Activated CD4-positive, alpha-beta T cell treated with anti-CD3 and anti-CD28 coated beads, Interleukin-2, amount 10 ng/mL, durations not matched to agents 7 days and 5 days (primary cell): ENCODE data around the gene TSKU. TPM values are rescaled to one million over a fixed set of nuclear protein-coding genes. Genes with fewer than 3 reads are reported as not detected.

Experiments
- CTCF ChIA-PET: fragments of 350-600 bp; sonication (Branson Sonifier 250); formaldehyde crosslinking; loops from one replicate; lab custom pipeline; 2021; ENCODE audit warnings: antibody characterized with exemption; lab: Charles Lee
- POLR2A ChIA-PET: fragments of 350-600 bp; sonication (Branson Sonifier 250); formaldehyde crosslinking; loops from one replicate; lab custom pipeline; 2021; ENCODE audit warnings: antibody characterized with exemption; lab: Charles Lee
- DNase-seq: peaks from one replicate; pipeline ENCODE4 v3.0.0-alpha.2; 2020
- H3K27ac Mint-ChIP-seq: one replicate; pipeline ENCODE4 v1.8.0; 2021; ENCODE audit warnings: mild to moderate bottlenecking, moderate library complexity, mixed read lengths
- H3K27me3 Mint-ChIP-seq: one replicate; pipeline ENCODE4 v1.8.0; 2021; ENCODE audit warnings: mixed read lengths
- H3K36me3 Mint-ChIP-seq: one replicate; pipeline ENCODE4 v1.8.0; 2021; ENCODE audit warnings: low read depth, mixed read lengths
- H3K4me1 Mint-ChIP-seq: one replicate; pipeline ENCODE4 v1.8.0; 2021; ENCODE audit warnings: mixed read lengths
- H3K4me3 Mint-ChIP-seq: one replicate; pipeline ENCODE4 v1.8.0; 2021; ENCODE audit warnings: mild to moderate bottlenecking, moderate library complexity, mixed read lengths
- H3K9me3 Mint-ChIP-seq: one replicate; pipeline ENCODE4 v1.8.0; 2021; ENCODE audit warnings: mixed read lengths
- total RNA-seq, 2 experiments: library from RNA; stranded (reverse); gene quantifications; one replicate each; pipeline ENCODE4 v1.2.3, GENCODE V29; 2021

The TSKU gene
- total RNA-seq, 2 experiments from 2014 or later: 0.99 to 1.3 TPM

DNA sequence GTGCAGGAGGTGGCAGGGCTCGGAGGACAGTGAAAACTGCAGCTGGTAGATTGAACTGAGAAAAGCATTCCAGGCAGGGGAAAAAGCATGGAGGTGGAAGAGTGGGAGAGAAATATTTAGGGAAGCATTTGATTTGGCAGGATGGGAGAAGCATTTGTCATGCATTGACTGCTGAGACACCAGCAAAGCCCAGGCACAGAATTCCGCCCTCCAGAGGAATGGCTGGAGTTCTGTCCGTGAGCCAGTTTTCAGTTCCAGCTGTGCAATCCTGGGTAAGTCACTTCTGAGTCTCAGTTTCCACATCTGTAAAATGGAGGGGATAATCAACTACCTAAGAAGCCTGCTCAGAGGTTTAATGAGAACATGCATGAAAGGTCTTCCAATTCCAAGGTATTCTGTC, 4.3 kb upstream of the TSKU start:
- no peak overlapping the region for H3K4me3 Mint-ChIP-seq
- peaks cover 43% of the 10 kb centered on the region for H3K27me3 Mint-ChIP-seq
- H3K36me3 Mint-ChIP-seq: peaks cover 12% of the 10 kb centered on the region
- H3K9me3 Mint-ChIP-seq: peaks cover 19% of the 10 kb centered on the region
- no peak for DNase-seq
- H3K27ac Mint-ChIP-seq: no peak overlapping the region
- POLR2A ChIA-PET: no interaction called here
- CTCF ChIA-PET: no interaction called here
- peaks cover 15% of the 10 kb centered on the region for H3K4me1 Mint-ChIP-seq

DNA sequence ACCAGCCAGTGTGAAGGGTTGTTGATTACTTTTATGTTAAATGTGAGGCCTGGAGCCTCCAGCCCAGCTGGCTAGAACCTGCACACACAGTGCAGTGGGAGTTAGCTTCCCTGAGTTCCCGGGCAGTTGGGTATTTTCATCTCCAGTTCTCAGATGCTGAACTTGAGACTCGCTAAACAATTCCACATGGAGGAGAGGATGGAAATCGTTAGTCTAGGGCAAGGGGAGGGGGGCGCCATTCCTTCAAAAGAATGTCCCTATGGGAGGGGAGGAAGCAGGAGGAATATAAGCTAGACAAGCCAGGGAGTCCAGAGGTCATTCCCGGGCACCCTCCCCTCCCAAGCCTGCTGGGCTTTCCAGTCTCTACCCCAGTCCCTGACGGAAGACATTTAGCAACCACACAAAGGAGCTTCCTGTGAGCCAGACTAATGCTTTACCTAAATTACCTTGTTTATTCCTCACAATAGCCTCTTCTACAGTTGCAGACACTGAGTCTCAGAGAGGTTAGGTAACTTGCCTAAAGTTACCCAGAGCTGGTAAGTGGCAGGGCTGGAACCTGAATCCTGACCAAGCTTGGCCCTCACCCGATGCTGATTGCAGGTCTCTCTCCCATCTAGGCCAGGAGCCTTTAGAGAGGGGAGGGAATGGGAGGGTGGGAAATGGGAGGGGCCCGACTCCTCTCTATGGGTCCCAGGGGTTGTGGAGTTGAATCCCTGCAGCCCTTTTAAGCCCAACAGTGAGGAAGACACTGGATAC, 1.9 kb upstream of the TSKU start:
- CTCF ChIA-PET: interaction anchor here (0.5 to 1.9 kb wide), 6 partner anchors 10 to 137 kb away, joined by 3 to 6 read pairs (median 4); no protein-coding TSS in a partner anchor
- peaks cover 12% of the 10 kb centered on the region for H3K36me3 Mint-ChIP-seq
- peaks cover 19% of the 10 kb centered on the region for H3K4me1 Mint-ChIP-seq
- H3K4me3 Mint-ChIP-seq: no peak overlapping the region
- POLR2A ChIA-PET: no interaction called here
- no peak overlapping the region for H3K27ac Mint-ChIP-seq
- H3K27me3 Mint-ChIP-seq: peaks cover 59% of the 10 kb centered on the region
- DNase-seq: no peak
- peaks cover 17% of the 10 kb centered on the region for H3K9me3 Mint-ChIP-seq

DNA sequence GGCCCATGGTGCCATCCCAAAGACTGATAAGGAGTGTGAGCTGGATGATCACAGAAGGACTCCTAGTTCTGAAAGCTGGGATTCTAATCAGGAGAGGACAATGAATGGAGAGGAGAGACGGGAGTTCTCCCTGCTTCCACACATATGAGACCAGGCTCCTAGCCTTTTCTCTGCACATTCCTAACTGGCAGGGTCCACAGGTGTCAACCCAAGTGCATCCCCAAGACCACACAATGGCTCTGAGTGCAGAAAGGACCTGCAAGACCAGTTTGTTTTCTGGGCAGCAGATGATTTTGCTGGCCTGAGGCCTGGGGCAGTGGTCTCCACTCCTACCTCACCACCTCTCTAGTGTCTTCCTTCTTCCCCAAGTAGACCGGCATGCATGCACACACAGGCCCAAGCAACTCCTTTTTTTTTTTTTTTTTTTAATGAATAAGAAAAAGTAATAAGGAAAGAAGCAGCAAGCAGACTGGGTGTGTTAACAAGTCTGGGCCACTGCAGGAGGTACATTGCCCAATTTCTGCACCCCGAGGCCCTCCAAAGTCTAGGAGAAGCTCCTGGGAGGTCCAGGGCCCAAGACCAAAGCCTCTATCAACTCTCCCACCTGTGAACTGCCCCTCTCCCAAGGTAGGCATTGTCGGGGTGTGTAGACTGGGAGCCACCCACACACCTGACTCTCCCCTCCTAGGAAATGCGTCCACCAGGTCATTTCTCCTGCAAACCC, 1.2 kb upstream of the TSKU start:
- peak overlapping the region; percentile 73 for H3K4me3 Mint-ChIP-seq
- H3K4me1 Mint-ChIP-seq: peaks cover 19% of the 10 kb centered on the region
- peak overlapping the region; percentile 77 for H3K27ac Mint-ChIP-seq
- no peak for DNase-seq
- peaks cover 9% of the 10 kb centered on the region for H3K9me3 Mint-ChIP-seq
- CTCF ChIA-PET: interaction anchor here (1.1 to 1.9 kb wide), 5 partner anchors 11 to 137 kb away, joined by 3 to 5 read pairs (median 4); no protein-coding TSS in a partner anchor
- peaks cover 5% of the 10 kb centered on the region for H3K36me3 Mint-ChIP-seq
- POLR2A ChIA-PET: interaction anchor here (0.7 kb wide), 1 partner anchor 237 kb away, joined by 4 read pairs; no protein-coding TSS in a partner anchor
- H3K27me3 Mint-ChIP-seq: peaks cover 53% of the 10 kb centered on the region

DNA sequence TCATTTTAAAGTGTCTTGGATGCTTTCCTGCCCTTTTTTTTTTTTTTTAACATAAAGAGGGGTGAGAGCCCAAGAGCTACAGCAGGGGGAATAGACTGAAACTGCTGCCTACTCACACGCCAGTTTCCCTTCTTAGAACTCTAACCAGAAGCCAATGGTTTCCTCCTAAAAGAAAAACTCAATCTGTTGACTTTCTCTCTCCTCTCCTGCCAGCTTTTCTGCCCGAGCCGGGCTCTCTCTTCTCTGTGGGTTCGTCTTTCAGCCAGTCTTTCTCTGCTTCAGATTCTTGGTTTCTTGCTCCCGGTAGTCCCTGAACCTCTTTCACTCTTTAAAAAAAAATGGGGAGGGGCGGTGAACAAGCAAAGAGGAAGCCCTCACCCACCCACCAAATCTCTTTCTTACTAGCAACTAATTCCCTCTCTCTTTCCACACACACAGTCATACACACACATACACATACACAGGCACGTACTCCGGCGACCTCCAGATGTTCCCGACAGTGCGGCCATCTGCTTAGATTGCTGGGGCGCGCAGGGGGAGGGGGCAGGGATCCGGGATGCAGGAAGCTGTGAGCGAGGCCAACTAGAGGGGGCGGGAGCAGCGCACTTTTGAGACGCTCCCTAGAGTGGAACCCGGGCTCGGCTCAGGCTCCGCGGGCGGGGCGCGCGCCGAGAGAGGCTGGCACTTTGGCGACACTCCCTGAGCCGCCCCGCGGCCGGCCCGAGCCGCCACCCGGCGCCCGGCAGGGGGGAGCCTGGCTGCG, 444 bp upstream of the TSKU start:
- Mint-ChIP-seq H3K36me3 (no peaks in the 10 kb centered on the region), H3K4me3 (peak overlapping the region; percentile 73), H3K27ac (peak overlapping the region; percentile 77), H3K4me1 (peaks cover 19% of the 10 kb centered on the region), H3K9me3 (peaks cover 3% of the 10 kb centered on the region), H3K27me3 (peaks cover 50% of the 10 kb centered on the region)
- DNase-seq: peak; percentile 65
- ChIA-PET POLR2A (interaction anchor here (0.5 to 0.7 kb wide), 2 partner anchors 21 to 236 kb away, joined by 3 to 4 read pairs; no protein-coding TSS in a partner anchor), CTCF (interaction anchor here (1.1 kb wide), 1 partner anchor 16 kb away, joined by 4 read pairs; no protein-coding TSS in a partner anchor)

DNA sequence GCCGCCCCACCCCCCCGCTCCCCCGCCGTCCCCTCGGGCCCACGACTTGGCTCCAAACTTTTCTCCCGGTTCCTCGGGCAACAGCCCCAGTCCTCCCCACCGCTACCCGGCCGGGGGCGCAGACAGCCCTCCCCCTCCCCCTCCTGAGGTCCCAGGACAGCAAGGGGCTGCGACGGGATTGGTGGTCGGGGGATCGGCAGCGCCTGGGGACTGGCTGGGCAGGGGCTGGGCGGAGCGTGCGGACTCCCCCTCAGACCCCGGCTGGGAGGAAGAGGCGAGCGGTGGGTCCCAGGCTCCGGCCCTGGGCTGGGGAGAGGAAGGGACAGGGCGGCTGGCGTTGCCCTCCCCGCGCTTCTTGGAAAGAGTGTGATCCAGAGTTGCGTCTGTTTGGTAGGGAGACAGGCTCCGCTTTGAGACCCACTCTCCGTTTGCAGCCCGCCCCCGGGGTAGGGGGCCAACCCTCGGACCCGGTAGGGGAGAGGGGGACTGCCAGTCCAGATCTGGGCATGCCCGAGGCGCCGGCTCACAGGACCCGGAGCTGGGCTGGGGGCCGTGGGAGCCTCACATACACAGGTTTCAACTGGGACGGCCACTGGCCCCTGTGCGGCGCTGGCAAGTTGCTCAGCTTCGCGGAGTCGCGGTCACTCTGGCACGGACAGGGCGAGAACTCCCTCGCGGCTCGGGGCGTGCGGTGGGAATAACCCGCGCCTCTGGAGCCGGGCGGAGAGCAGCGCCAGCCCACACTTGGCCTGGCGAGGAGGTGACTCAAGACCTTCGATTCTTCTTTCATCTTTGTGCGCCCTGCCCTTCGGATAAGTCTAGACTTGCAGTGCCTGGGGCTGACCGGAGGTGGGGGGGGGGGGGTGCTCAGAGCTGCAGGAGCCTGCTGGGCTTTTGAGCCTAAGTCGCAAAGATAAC, 999 bp downstream of the TSKU start:
- POLR2A ChIA-PET: no interaction called here
- peaks cover 19% of the 10 kb centered on the region for H3K4me1 Mint-ChIP-seq
- no peak overlapping the region for H3K27ac Mint-ChIP-seq
- H3K36me3 Mint-ChIP-seq: no peaks in the 10 kb centered on the region
- H3K9me3 Mint-ChIP-seq: no peaks in the 10 kb centered on the region
- peaks cover 39% of the 10 kb centered on the region for H3K27me3 Mint-ChIP-seq
- DNase-seq: no peak
- CTCF ChIA-PET: no interaction called here
- peak overlapping the region; percentile 22 for H3K4me3 Mint-ChIP-seq

DNA sequence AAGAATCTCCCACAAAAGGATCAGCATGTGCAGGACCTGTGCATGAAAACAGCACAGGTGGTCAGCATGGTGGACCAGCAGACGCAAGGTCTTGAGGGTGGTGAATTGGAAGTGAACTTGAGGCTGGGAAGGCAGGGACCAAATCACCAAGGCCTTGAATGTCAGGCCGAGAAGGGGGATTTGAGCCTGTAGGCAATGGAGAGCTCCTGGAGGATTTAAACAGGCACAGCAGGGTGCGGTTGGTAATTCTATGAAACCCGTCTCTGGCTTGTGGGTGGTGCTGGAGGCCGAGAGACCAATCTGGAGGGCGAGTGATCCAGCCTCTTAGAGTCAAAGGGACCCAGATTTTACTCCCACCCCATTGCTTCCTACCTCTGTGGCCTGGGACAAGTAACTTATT, 2.4 kb downstream of the TSKU start:
- Mint-ChIP-seq H3K27ac (no peak overlapping the region), H3K4me1 (peaks cover 19% of the 10 kb centered on the region), H3K9me3 (no peaks in the 10 kb centered on the region), H3K36me3 (no peaks in the 10 kb centered on the region), H3K27me3 (peaks cover 35% of the 10 kb centered on the region), H3K4me3 (no peak overlapping the region)
- POLR2A ChIA-PET: no interaction called here
- CTCF ChIA-PET: no interaction called here
- no peak for DNase-seq

DNA sequence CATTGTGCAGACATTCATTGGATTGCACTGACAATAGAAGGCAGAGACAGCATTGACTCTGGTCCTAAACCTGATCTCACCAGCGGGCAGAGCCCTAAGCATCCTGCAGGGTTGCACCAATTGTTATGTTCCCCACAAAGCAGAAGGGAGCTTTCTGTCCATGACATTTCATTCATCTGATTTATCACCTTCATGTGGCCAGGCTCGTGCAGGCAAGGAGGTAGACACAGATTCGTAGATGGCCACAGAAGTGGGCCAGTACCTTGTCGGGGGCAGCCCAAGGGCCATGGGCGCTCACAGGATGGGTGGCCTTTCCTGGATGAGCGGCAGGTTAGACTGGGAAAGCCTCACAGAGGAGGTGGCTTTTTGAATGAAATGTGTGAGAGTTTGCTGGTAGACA, 2.9 kb downstream of the TSKU start:
- H3K4me1 Mint-ChIP-seq: peaks cover 18% of the 10 kb centered on the region
- no peaks in the 10 kb centered on the region for H3K9me3 Mint-ChIP-seq
- CTCF ChIA-PET: no interaction called here
- no peak overlapping the region for H3K4me3 Mint-ChIP-seq
- no peak overlapping the region for H3K27ac Mint-ChIP-seq
- H3K27me3 Mint-ChIP-seq: peaks cover 31% of the 10 kb centered on the region
- POLR2A ChIA-PET: no interaction called here
- DNase-seq: no peak
- no peaks in the 10 kb centered on the region for H3K36me3 Mint-ChIP-seq

DNA sequence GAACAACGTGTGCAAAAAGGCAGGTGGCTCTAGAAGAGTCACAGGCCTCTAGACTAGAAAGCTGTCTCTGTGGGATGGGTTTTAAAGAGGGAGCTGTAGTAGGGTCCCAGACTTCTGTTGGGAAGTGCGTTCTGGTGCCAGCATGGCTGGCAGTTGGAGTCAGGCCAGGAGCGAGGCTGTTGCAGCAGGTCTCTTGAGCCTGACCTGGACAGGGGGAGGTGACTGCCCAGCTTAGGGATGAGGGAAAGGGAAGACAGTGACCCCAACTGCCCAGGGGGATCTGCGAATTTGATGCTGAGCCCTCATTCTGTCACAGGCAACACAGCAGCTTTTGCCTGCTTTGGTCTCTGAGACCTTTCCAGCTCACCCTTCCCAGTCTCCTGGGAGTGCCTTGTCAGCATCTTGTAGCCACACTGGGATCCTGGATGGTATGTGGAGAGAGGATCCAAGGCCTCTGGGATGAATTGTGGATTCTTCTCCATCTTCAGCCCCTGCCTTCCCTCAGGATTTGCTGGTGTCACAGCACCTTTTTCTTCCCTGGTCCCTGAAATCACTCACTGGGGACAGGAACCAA, 3.4 kb downstream of the TSKU start:
- CTCF ChIA-PET: no interaction called here
- peaks cover 16% of the 10 kb centered on the region for H3K4me1 Mint-ChIP-seq
- no peaks in the 10 kb centered on the region for H3K9me3 Mint-ChIP-seq
- H3K4me3 Mint-ChIP-seq: no peak overlapping the region
- POLR2A ChIA-PET: no interaction called here
- peaks cover 28% of the 10 kb centered on the region for H3K27me3 Mint-ChIP-seq
- H3K36me3 Mint-ChIP-seq: no peaks in the 10 kb centered on the region
- H3K27ac Mint-ChIP-seq: no peak overlapping the region
- DNase-seq: no peak

DNA sequence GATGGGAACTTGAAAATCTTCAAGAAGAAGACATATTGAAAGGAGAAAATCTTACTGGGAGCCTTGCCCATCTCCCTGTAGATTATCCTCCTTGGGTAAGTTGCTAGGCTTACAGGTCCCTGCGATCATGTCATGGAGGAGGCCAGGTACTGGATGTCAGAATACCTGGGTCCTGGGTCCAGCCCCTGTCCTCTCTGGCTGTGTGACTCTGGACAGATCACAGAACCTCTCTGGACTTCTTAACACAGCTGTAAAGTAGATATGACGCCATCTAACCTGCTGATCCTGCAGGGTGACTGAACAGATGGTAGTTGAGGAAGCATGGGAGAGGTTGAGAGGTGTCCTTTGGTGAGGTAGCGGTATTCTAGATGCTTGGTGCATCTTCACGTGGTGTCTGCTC, 4.1 kb downstream of the TSKU start:
- ChIA-PET CTCF (no interaction called here), POLR2A (no interaction called here)
- DNase-seq: no peak
- Mint-ChIP-seq H3K36me3 (no peaks in the 10 kb centered on the region), H3K9me3 (peaks cover 2% of the 10 kb centered on the region), H3K27me3 (peaks cover 30% of the 10 kb centered on the region), H3K4me1 (peaks cover 11% of the 10 kb centered on the region), H3K4me3 (no peak overlapping the region), H3K27ac (no peak overlapping the region)

DNA sequence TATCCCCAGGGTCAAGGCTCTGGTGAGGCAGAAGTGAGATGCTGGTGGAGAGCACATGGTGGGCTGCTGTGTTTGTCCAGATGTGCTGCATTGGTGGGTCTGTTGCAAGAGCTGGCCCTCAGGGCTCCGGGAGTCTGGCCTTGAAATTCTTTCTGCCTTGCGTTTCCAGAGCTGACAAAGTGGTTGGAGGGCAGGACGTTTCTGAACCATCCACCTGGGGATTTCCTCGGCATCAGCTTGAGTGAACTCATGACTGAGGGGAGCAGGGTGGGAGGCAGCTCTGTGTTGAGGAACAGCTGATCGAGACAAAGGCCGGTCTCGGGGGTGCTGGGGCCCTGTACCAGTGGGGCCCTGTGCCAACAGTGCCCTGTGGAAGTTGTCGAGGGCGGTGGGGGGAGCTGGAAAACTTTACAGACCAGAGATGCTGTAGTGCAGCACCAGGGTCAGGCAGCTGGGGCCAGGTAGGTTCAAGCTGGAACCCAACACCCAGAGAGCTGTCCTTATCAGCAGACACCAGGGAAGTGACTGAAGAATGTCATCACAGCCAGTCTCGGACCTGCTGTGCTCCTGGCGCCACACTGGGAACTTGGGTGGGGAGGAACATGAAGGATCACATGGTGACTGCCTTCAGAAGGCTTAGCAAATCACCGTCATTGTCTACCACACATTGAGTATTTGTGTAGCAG, 4.9 kb downstream of the TSKU start:
- H3K36me3 Mint-ChIP-seq: no peaks in the 10 kb centered on the region

More for the DNA sequence above, 4.9 kb downstream of the TSKU start:
- peaks cover 4% of the 10 kb centered on the region for H3K4me1 Mint-ChIP-seq
- ChIA-PET POLR2A (no interaction called here), CTCF (interaction anchor here (1.0 kb wide), 1 partner anchor 10 kb away, joined by 3 read pairs; no protein-coding TSS in a partner anchor)
- no peak overlapping the region for H3K27ac Mint-ChIP-seq
- peaks cover 26% of the 10 kb centered on the region for H3K27me3 Mint-ChIP-seq
- no peak for DNase-seq
- no peak overlapping the region for H3K4me3 Mint-ChIP-seq
- H3K9me3 Mint-ChIP-seq: peaks cover 2% of the 10 kb centered on the region
